ENCODE data around the gene CPAMD8. TPM values are rescaled to one million over a fixed set of nuclear protein-coding genes. Genes with fewer than 3 reads are reported as not detected.

CPAMD8 gene
- 0.20 and 0.73 TPM in 2 replicates for total RNA-seq

GRCh38 chr19:17026706-17027534, at the start of gene CPAMD8:
Gene CPAMD8, minus strand, starts transcription at chr19:17026810. Its CDS starts 168 bp downstream, at chr19:17026642.

GRCh38 chr19:17075035-17075863, 48.6 kb upstream of the CPAMD8 start, which contains the start of the genes HAUS8 and MYO9B:
Gene HAUS8, minus strand, starts transcription at chr19:17075452. Its CDS starts 30 bp downstream, at chr19:17075422.
Gene MYO9B, plus strand, starts transcription at chr19:17075777. Its CDS starts 25,941 bp downstream, at chr19:17101718.

GRCh38 chr19:16888629-16889365, 137.8 kb downstream of the CPAMD8 start, which contains the start of gene F2RL3:
Gene F2RL3, plus strand, starts transcription at chr19:16888999. Its CDS starts 191 bp downstream, at chr19:16889190.

Small RNA genes within 50 kb of the gene (small RNA-seq; reads per million reads assigned to genes)
- gene RN7SL823P (not detected), gene RN7SL835P (not detected)

Other genes starting within 250 kb of the CPAMD8 start
- gene SIN3B, start 197.4 kb downstream of the CPAMD8 start, total RNA-seq = 29.0 and 29.9 TPM in 2 replicates
- not detected in 2 replicates for gene F2RL3, start 137.8 kb downstream of the CPAMD8 start, total RNA-seq
- gene HAUS8, start 48.6 kb upstream of the CPAMD8 start, total RNA-seq = 3.3 and 6.3 TPM in 2 replicates
- 71.3 and 85.0 TPM in 2 replicates for gene MYO9B, start 49.0 kb upstream of the CPAMD8 start, total RNA-seq
- 16.2 and 22.8 TPM in 2 replicates for gene USE1, start 188.5 kb upstream of the CPAMD8 start, total RNA-seq
- gene OCEL1, start 199.4 kb upstream of the CPAMD8 start, total RNA-seq = 2.5 and 2.9 TPM in 2 replicates
- 26.8 and 40.1 TPM in 2 replicates for gene NR2F6, start 219.1 kb upstream of the CPAMD8 start, total RNA-seq
- gene USHBP1, start 237.9 kb upstream of the CPAMD8 start, total RNA-seq = under 0.01 TPM in 1 of 2 replicates, not detected in the other
- 91.7 and 105 TPM in 2 replicates for gene BABAM1, start 240.6 kb upstream of the CPAMD8 start, total RNA-seq